Body of pancreas (tissue), 4 donors: Measurements from ENCODE around the gene TSPAN31. TPM values are rescaled to one million over a fixed set of nuclear protein-coding genes. Genes with fewer than 3 reads are reported as not detected.

Experiments
- ATAC-seq: fragments of 150-250 bp; one replicate; pipeline ENCODE4 v1.9.1; 2016
- DNase-seq, 4 donors: peaks; one replicate each; pipeline ENCODE4 v3.0.0-alpha.2; 2019
- H3K27ac ChIP-seq, 4 donors: fragments of 200-600 bp; sonication (generic); 1 replicate in 3 of 4; 2 replicates in 1 of 4; pipeline versions ENCODE4 v1.5.1 to v1.6.1; 2016 to 2019; ENCODE audit warnings: mild to moderate bottlenecking in 1 of 4, mixed read lengths in 1 of 4, moderate library complexity in 1 of 4
- H3K27me3 ChIP-seq, 2 donors: fragments of 200-600 bp; sonication (generic); one replicate each; pipeline ENCODE4 v1.6.0; 2016; ENCODE audit warnings: mild to moderate bottlenecking in 1 of 2
- H3K36me3 ChIP-seq, 2 donors: fragments of 200-600 bp; sonication (generic); replicated peaks in 1 of 2; 2 replicates each; pipeline ENCODE4 v1.5.1; 2016; ENCODE audit warnings: low read depth in 2 of 2; ENCODE audit not compliant: insufficient read depth in 1 of 2
- H3K4me1 ChIP-seq: fragments of 200-600 bp; sonication (generic); one replicate; pipeline ENCODE4 v1.6.0; 2016
- H3K4me3 ChIP-seq, 2 donors: fragments of 200-600 bp; sonication (generic); 1 replicate in 1 of 2; 2 replicates in 1 of 2; pipeline ENCODE4 v1.5.1; 2016 to 2019
- H3K9me3 ChIP-seq, 3 donors: fragments of 200-600 bp; sonication (generic); 1 replicate in 2 of 3; 2 replicates in 1 of 3; pipeline ENCODE4 v1.5.1; 2016
- POLR2A ChIP-seq, 3 donors: fragments of 450-650 bp; IDR thresholded peaks; one replicate each; pipeline ENCODE4 v1.6.1; 2016; ENCODE audit warnings: antibody characterized with exemption in 3 of 3, mild to moderate bottlenecking in 2 of 3
- WGBS, 2 donors: methylation state at CpG; one replicate each; pipeline ENCODE4 v1.1.5; 2017; 5-methylcytosine and 5-hydroxymethylcytosine counted together
- intact Hi-C: fragments of 100-400 bp; cut with DNase I; formaldehyde crosslinking; loops from one replicate; pipeline ENCODE4 v1.15.1; 2023
- total RNA-seq, 2 donors: library from RNA; depleted of rRNA; stranded (reverse); fragments of >200 nt; gene quantifications; one replicate each; pipeline ENCODE4 v1.1.0, GENCODE V29; 2016
- TF ChIP-seq, protein P1 (sequence below), 7 experiments: fragments of 450-650 bp in 4 of 7; fragments of 200-600 bp in 3 of 7; sonication (generic) in 3 of 7; IDR thresholded peaks; one replicate each; pipeline ENCODE4 v1.5.1; 2016 to 2019; ENCODE audit warnings: antibody characterized with exemption in 7 of 7

Gene TSPAN31
- total RNA-seq, 2 donors from 2014 or later: 33.7 to 36.9 TPM

GRCh38 chr12:57732726-57733593, 11.9 kb upstream of the TSPAN31 start:
- peaks cover 6 to 30% of the 10 kb centered on the region in 2 donors for H3K27me3 ChIP-seq

DNA sequence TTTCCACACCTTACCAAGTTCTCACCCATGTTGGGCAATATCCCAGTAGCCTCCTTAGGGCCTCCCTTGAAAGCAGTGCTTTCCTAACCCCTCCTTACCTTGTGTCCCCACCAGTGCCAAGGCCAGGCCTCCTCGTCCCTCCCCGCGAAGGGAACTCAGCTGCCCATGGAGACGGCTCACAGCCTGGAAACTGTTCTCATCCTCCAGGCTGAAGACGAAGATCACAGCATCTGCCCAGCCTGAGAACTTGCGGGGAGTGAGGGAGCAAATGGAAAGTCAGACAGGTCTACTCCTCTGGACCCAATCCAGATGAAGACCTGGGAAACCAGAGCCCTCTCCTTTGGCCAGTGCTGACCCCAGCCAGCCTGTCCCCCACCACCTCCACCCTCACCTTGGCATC, 10.9 kb upstream of the TSPAN31 start:
- WGBS, 2 donors: 70 to 76% methylated on average over 4 to 6 of the region's 6 CpGs
- TF ChIP-seq, protein P1, sequence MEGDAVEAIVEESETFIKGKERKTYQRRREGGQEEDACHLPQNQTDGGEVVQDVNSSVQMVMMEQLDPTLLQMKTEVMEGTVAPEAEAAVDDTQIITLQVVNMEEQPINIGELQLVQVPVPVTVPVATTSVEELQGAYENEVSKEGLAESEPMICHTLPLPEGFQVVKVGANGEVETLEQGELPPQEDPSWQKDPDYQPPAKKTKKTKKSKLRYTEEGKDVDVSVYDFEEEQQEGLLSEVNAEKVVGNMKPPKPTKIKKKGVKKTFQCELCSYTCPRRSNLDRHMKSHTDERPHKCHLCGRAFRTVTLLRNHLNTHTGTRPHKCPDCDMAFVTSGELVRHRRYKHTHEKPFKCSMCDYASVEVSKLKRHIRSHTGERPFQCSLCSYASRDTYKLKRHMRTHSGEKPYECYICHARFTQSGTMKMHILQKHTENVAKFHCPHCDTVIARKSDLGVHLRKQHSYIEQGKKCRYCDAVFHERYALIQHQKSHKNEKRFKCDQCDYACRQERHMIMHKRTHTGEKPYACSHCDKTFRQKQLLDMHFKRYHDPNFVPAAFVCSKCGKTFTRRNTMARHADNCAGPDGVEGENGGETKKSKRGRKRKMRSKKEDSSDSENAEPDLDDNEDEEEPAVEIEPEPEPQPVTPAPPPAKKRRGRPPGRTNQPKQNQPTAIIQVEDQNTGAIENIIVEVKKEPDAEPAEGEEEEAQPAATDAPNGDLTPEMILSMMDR (IDR thresholded peaks at IDR 0.05): no peak
- no peak for TF ChIP-seq POLR2A (IDR thresholded peaks at IDR 0.05)
- Histone ChIP-seq H3K4me1 (peaks cover 31% of the 10 kb centered on the region), H3K27me3 (peaks cover 11 to 40% of the 10 kb centered on the region in 2 donors), H3K27ac (no peak overlapping the region), H3K4me3 (no peak overlapping the region), H3K36me3 (no peaks in the 10 kb centered on the region), H3K9me3 (no peaks in the 10 kb centered on the region)
- DNase-seq (no peak), ATAC-seq (no peak)
- intact Hi-C loops: no loop called here

More at GRCh38 chr12:57732726-57733593, 11.9 kb upstream of the TSPAN31 start:
- H3K9me3 ChIP-seq: no peaks in the 10 kb centered on the region
- no peaks in the 10 kb centered on the region for H3K36me3 ChIP-seq
- WGBS, 2 donors: 73 to 78% methylated on average over 11 of the region's 11 CpGs
- no peak for DNase-seq
- TF ChIP-seq, protein P1 (IDR thresholded peaks at IDR 0.05): no peak
- no peak for TF ChIP-seq POLR2A (IDR thresholded peaks at IDR 0.05)
- peaks cover 23% of the 10 kb centered on the region for H3K4me1 ChIP-seq
- intact Hi-C loops: no loop called here
- ATAC-seq: no peak
- H3K4me3 ChIP-seq: no peak overlapping the region
- no peak overlapping the region for H3K27ac ChIP-seq

GRCh38 chr12:57734591-57734990, 10.2 kb upstream of the TSPAN31 start:
- TF ChIP-seq, protein P1 (IDR thresholded peaks at IDR 0.05): no peak
- TF ChIP-seq POLR2A (IDR thresholded peaks at IDR 0.05): no peak
- no peaks in the 10 kb centered on the region for H3K9me3 ChIP-seq
- 74 to 76% methylated on average over 4 of the region's 4 CpGs for WGBS, 2 donors
- no peak for DNase-seq
- peaks cover 31% of the 10 kb centered on the region for H3K4me1 ChIP-seq
- no peak overlapping the region for H3K27ac ChIP-seq
- H3K27me3 ChIP-seq: peaks cover 11 to 43% of the 10 kb centered on the region in 2 donors
- intact Hi-C loops: no loop called here
- ATAC-seq: no peak
- no peak overlapping the region for H3K4me3 ChIP-seq
- no peaks in the 10 kb centered on the region for H3K36me3 ChIP-seq

- ATAC-seq (no peak), DNase-seq (no peak)
- H3K27me3 ChIP-seq: peaks cover 11 to 48% of the 10 kb centered on the region in 2 donors
- H3K4me3 ChIP-seq: no peak overlapping the region
- no peak overlapping the region for H3K27ac ChIP-seq
- H3K36me3 ChIP-seq: no peaks in the 10 kb centered on the region
- WGBS, 2 donors: 1 to 19% methylated on average over 7 to 8 of the region's 8 CpGs
- TF ChIP-seq, protein P1 (IDR thresholded peaks at IDR 0.05): no peak
- no peak for TF ChIP-seq POLR2A (IDR thresholded peaks at IDR 0.05)
- no peaks in the 10 kb centered on the region for H3K9me3 ChIP-seq
- peaks cover 31% of the 10 kb centered on the region for H3K4me1 ChIP-seq
- intact Hi-C loops: no loop called here
These were observed 9.5 kb upstream of the TSPAN31 start for GRCh38 chr12:57735198-57735855.
